GM21381 (cell line): ENCODE results near the gene CLINT1.

Source experiments
- ATAC-seq: cut with Tn5 transposase; IDR thresholded peaks from one replicate; pipeline ENCODE4 v1.9.1; 2021; ENCODE audit warnings: mild to moderate bottlenecking, moderate library complexity; ENCODE audit not compliant: unreplicated experiment

The CLINT1 gene

DNA sequence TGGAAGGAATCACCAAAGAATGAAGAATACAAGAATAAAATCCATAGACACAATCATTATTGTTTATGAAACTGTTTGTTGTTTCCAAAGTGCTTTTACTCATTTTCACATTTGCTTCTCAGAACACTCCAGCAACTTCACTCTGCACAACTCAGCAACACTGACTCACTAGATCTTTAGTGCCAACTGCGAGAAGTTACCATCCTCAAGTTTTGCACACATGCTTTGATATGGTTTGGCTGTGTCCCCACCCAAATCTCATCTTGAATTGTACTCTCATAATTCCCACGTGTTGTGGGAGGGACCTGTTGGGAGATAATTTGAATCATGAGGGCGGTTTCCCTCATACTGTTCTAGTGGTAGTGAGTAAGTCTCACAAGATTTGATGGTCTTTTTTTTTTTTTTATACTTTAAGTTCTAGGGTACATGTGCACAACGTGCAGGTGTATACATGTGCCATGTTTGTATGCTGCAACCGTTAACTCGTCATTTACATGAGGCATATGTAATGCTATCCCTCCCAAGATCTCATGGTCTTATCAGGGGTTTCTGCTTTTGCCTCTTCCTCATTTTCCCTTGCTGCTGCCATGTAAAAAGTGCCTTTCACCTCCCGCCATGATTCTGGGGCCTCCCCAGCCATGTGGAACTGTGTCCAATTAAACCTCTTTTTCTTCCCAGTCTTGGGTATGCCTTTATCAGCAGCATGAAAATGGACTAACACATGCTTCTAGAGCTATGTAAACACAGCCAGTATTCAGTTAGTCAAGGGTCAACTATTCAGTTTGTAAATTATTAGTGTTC lies 36.9 kb downstream of the CLINT1 start:
- ATAC-seq, result no peak

DNA sequence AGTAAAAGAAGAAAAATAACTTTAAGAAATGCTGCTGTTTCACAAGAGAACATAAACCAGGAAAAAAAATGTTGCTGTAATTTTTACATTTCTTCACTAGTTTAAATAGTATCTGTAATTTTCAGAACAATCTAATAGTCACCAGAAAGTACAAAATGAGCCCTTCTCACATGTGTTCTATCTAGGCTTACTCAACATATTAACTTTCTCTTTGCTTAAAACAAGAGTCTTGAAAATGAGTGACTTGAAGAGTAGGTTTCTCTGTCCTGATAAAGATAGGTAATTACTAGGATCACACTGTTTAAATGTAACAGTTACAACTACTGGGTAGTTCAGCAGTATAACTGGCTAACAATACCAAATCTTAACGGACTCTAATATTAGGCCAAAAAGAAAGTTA lies 37.5 kb downstream of the CLINT1 start:
- no peak for ATAC-seq

DNA sequence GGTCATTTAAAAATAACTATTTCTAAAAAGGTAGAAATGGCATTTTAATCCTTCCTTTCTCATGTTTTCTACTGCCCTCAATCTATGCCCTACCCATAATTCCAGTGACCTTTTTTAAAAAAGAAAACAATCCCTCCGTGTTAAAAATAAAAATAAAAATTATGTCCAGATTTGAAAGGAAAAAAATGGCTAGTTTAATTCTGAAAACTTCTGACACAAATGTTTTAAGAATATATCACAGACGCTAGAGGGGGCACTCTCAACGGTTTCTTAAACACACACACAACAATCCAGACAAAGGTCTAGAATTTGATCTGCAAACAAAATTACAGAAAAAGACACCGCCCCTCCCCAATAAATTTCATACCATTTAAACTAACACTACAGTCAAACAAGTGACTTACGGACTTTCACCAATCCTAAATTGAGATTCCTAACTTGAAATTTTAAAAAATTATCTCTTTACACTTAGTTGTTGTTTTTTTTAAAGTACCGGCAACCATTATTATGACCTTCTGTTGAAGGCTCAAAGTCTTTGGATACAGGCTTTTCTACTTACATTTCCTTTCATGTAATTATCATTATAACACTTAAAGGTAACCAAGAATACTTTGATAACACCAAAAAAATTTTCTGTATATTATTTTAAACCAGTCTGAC lies 38.2 kb downstream of the CLINT1 start:
- ATAC-seq, result no peak

DNA sequence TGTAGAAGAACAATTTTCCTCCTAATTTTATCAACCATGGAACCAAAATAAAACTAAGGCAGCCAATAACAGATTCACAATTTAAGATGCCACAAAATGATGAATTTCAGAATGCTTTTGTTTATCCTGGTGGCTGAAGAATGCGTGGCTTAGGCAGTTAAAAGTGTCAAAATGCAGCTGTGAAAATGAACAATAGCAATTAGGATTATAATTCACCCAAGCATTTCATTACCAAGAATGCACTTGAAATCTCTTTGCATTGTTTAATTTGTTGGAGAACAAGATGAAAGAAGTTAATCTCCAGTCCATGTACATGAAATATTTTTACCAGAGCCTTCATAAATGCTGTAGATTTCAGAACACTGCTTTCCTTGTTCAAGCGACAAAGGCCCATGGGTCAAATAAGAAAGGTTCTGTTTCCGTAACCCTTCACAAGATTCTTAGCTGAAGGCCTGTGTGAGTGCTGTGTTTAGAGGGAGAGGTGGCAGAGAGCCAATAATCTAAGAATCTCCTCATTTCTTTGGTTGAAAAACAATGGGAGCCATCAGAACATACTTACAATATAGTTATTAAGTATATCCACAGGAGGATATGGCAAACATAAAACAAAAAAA lies 39.3 kb downstream of the CLINT1 start:
- ATAC-seq, result no peak

DNA sequence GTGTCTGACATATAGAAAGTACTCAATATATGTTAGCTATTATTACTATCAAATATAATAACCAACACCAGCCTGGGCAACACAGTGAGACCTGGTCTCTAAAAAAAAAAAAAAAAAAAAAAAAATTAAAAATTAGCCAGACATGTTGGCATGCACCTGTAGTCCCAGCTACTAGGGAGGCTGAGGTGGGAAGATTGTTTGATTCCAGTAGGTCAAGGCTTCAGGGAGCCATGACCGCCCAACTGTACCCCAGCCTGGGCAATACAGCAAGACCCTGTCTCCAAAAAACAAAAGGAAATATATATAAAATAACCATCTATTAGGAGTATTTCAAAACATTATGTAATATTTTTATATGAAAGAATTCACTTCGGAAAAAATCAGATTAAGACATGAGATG lies 40.6 kb downstream of the CLINT1 start:
- no peak for ATAC-seq

DNA sequence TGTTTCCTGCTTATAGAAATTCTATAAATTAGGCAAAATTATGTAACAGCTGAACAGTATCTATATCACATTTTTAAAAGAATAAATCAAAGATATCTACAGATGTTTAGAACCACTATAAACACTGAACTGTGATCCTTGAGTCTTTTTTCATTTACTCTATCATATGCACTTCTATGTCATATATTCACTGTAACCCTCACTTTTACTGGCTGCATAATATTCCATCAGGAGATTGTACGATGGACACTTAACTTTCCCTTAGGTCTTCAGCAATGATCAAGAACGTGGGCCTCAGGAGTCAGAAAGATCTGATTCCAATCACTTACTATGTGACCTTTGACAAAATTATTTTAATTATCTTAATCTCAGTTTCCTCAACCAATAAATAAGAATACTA lies 41.0 kb downstream of the CLINT1 start:
- no peak for ATAC-seq

DNA sequence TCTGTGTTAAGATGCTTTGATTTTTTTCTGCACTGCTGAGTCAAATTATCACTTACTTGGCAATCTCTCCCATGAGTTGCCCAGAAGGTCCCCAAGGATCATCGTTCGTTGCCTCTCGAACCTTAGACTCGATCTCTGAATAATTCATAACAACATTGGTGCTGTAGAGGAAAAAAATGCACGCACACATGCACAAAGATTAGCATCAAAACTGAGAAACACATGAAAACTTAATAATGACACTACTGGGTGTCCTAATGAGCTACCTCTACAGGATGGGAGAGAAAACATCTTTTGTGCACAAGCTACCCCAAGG lies 41.6 kb downstream of the CLINT1 start:
- ATAC-seq, result no peak

DNA sequence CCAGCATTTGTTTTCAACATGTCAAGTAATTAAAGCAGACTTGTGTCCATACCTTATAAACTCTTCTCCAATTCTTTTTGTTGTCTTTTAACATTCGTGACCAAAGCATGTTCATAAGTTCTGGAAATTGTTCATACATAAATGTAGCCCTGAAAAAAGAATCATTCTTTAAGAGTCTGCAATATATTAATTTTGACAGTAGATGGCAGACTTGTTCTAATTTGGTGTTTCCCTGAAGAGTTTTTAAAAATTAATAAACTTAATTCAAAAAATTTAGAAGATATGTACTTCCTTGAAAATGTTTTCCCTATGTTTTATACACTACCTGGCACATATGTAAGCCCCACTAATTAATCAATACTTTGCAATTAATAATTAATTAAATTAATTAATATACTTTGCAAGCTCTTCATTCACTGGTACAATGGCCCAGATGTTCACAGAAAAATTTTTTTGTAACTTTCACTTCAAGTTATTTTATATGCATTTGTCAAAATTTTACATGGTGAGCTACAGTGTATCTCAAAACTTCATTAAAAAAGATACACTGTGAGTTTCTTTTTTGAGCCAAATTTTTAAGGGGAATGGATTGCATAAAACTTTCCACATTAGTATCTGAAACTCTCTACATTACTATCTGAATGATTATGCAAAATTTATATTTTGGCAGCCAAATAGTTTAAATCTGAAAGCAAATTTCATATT lies 42.1 kb downstream of the CLINT1 start:
- ATAC-seq, result no peak

DNA sequence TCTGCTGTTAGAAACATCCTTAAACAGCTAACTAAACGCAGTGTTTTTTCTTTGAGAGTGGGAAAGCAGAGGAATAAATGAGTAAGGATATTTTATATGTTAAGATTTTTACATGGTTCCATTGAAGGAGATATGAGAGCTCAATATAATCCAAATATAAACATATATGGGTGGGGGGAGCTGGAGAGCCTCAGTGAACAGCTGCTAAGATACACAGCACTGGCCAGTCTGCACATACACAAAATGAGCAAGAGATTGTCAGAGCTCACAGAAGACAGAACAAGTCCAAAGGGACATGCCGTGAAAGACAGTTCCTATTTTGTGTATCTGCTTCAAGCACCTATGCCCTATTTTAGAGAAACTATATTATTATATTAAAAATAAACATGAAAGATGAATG lies 46.9 kb downstream of the CLINT1 start:
- no peak for ATAC-seq

DNA sequence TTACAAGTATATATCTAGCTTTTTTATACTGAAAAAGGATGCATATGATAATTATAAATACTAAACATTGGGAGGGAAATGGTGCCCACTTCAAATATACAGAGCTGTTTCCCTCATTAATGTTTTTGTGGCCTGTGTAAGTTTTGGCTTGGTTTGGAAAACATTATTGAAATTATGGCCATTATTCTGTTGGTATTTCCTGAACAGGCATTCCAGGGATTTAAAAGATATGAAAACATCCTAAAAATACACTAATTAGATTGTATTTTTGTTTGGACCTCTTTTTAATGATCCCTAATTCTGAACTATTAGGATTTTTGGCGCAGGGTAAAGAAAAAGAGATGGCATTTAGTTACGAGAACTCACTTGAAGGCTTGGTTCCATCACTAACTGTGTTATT lies 50.9 kb downstream of the CLINT1 start:
- ATAC-seq, result no peak

DNA sequence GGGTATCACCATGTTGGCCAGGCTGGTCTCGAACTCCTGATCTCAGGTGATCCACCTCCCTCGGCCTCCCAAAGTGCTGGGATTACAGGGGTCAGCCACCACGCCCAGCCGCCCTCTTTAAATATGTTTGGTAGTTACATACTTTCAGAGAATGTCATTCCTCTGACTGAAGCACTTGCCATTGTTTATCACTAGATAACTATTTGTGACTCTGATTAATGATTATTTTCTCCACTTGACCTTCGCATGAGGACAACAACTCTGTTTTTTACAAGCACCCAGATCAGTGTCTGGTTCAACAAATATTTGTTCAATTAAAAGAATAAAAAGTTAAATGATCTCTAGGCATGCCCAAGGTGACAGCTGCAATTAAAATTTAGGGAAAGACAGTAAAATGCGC lies 56.2 kb downstream of the CLINT1 start:
- ATAC-seq, result no peak

DNA sequence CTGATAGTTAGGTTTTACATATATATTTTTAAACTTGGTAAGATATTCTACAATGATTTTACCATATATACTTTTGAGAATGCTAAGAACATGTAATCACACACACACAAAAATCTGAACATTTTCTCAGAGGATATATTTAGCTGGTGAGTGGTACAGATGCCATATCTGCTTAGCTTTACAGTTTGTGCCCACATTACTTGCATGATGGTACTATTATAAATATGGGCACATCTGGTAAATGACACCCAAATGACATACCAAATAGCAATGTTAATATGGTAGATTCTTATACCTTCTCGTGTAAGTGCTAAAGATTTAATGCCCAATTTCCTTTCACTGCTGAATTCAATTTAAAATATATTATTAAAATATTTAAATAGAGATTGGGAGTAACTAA lies 58.8 kb downstream of the CLINT1 start:
- ATAC-seq, result no peak

DNA sequence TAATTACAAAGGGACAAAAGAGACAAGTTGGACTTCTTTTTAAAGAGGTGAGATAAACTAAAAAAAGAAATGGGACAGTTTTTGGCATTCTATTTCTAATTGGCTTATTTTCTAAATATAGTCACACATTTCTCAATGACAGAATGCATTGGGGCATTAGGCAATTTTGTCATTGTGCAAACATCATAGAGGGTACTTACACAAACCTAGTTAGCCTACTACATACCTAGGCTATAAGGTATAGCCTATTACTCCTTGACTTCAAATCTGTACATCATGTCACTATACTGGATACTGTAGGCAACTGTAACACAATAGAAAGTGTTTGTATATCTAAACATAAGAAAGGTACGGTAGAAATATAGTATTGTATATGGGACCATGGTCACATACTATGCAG lies 59.4 kb downstream of the CLINT1 start:
- ATAC-seq, result no peak

DNA sequence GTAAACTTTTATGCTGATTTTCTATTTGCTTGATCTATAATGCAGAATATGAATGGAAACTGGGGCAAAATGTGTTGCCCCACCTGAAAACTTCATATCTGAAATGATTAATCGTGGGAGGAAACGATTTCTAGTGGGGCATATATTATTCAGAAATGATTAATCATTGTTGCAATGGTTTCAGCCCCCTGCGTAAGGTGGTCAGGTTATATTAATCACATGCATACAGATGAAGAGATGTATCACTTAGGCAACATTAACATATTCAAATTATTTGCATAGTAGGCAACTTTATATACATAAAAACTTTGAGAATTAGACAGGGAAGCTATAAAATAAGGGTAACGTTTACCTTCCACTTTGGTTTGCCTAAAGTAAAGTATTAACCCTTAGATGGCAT lies 65.6 kb downstream of the CLINT1 start:
- no peak for ATAC-seq

DNA sequence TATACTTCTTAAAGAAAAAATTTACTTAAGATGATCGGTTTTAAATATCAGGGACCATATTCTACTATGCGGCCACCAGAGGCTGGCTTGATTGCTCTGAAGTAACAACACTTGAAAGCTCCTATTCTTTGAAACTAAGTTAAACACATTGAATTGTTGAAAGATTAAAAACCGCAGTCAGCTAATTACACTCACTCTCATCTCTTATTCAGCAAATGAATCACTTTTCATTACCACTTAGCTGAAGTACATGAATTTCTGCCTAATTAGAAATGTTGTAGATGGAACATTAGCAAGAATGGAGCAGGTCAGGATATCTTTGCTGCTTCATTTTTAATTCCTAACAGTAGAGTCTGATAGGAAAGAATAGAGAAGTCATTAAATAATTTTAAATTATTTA lies 73.1 kb downstream of the CLINT1 start:
- ATAC-seq, result no peak

DNA sequence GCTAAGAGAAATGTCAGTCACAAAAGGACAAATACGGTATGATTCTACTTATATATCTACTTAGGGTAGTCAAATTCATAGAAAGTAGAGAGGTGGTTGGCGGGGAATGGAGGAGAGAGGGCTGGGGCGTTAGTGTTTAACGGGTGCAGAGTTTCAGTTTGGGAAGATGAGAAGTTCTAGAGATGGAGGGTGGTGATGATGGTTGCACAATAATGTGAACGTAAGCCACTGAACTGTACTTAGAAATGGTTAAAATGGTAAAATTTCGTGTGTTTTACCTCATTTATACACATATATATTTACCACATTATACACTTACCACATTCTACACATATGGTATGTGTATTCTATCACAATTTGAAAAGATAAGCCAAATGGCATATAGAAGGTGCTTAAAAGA lies 79.7 kb downstream of the CLINT1 start:
- ATAC-seq, result no peak

DNA sequence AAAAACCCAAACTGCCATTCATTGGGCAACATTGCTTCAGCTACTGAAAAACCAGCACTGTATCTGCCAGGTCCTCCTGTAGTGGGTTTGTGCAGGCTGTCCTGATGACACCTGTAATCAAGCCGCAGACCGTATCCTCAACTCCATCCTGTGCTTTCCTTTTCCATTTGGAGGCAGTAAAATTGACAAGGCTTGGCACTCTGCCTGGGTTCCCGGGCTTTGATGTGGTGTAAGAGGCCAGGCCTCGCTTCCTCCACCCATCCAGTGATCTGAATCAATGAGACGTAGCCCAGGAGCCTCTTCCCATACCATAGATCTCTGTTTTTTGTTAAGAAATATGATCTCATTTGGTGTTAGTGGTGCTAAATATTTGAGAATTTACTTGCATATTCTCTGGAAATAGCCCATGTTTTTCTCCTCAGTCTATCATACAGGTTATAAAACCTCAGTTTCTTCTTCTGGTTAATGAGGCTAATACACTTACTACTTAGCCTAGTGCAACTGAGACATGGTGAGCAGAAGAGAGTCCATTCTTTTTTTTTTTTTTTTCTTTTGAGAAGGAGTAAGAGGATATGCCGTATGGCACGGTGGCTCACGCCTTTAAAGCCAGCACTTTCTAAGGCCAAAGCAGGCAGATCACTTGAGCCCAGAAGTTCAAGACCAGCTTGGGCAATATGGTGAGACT lies 80.7 kb downstream of the CLINT1 start:
- ATAC-seq, result no peak

DNA sequence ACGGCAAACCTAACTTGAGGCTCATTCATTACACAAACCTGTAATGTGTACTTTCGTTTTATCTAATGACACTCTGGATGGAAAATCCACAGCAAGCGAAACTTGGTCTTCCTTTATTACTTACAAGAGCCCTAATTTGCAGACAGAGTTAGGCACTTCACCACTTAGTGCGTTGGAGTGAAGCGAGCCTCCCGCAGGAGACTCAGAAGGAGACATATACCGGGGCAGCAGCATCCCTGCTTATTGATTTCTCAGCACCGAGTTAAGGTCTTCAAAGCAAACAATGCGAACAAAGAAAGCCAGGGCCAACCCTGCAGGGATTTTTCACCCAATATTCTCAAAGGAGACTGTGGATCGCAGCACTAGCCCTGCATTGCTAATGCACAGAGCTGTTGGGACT lies 86.8 kb downstream of the CLINT1 start:
- no peak for ATAC-seq

DNA sequence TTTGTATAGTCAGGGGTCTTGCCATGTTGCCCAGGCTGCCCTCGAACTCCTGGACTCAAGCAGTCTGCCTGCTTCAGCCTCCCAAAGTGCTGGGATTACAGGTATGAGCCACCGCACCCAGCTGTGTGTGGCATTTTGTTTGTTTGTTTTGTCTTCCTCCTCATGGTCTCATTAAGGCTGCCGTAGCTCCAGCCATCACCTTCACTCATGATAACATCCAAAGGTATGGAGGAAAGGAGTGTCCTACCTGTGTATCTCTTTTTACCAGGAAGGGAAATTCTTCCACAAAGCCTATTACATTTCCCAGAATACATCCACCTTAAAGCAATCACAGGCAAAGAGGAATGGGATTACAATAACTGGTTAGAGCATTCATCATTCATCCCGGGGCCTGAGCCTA lies 88.3 kb downstream of the CLINT1 start:
- no peak for ATAC-seq

DNA sequence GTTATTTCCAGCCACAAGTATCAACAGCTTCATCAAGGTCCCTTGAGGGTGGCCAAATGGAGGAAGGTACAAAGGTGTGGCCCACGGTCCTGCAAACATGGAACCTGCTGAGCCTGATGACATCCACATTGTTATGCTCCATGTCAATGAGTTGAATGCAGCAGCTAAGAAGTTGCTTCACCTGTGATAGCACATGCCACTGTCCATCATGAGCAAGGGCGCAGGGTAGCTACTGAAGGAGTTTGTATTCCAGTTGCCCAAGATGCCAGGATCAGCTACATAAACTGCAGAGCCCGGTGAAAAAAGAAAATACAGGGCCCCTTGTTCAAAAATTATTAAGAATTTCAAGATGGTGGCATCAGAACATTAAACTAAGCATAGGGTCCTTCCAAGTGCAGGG lies 91.3 kb downstream of the CLINT1 start:
- ATAC-seq, result no peak

DNA sequence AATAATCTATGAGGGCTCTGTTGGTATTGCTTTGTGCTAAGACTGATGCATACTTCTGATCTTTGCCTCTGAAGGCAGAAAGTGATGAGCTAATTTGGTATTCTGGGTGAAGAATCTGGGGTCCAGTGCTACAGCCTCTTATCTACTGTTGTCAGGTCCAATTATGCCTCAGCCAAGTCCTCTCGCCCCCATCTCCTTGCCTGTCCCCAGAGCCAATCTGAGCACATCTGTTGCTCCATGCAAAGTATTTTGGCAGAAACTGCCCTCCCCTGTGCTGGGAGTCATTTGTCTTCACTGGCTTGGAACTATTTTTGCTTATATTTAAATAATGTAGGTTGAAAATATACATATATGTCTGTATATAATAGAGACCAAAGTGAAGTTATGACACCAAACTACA lies 92.0 kb downstream of the CLINT1 start:
- ATAC-seq, result no peak
